ENCODE measurements around the gene GTF2IRD1. TPM values are rescaled to one million over a fixed set of nuclear protein-coding genes. Genes with fewer than 3 reads are reported as not detected.
"Not testable (repeated sequence)": the region's sequence is repeated elsewhere in the genome, so short reads cannot be mapped to it uniquely, and the experiment has no call there.

The GTF2IRD1 gene
- total and polyA plus RNA-seq, 5 donors = 10.6 to 29.9 (median 20.6) TPM

DNA sequence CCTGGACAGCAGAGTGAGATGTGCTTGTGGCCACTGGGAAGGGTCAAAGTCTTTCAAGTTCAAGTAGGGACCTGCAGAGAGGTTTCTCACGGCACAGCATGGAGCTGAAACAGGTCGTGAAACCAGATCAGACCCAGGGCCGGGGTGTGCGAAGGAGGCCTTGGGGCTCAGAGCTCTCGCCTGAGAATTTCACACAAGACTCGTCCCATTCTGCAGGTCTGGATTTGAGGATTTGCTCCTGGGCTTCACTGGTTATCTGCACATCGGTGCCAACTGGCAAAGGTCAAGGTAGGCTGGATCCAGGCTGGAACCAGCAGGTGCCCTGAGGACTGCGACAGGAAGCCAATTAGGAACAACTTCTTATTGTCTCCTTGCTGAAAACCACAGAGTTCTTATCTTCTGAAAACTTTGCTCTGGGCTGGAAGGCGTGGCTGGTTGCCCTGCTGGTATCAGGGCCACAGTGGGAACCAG is 179.8 kb downstream of the GTF2IRD1 start:
- WGBS = 89% methylated on average over 9 of the region's 9 CpGs
- Histone ChIP-seq H3K4me3 (ENCODE audit: low read length) (no peak overlapping the region), H3K9me3 (ENCODE audit: control insufficient read depth, low read length) (no peaks in the 10 kb centered on the region), H3K4me1 (ENCODE audit: control insufficient read depth, insufficient read depth, low read length) (peaks cover 2% of the 10 kb centered on the region), H3K27ac (ENCODE audit: low read length) (no peak overlapping the region), H3K27me3 (ENCODE audit: control insufficient read depth, insufficient read depth) (no peaks in the 10 kb centered on the region)
- DNase-seq = peak in 1 of 3 donors; percentile 21
- ATAC-seq = no peak
- intact Hi-C loops (cut with DNase I) = no loop called here

DNA sequence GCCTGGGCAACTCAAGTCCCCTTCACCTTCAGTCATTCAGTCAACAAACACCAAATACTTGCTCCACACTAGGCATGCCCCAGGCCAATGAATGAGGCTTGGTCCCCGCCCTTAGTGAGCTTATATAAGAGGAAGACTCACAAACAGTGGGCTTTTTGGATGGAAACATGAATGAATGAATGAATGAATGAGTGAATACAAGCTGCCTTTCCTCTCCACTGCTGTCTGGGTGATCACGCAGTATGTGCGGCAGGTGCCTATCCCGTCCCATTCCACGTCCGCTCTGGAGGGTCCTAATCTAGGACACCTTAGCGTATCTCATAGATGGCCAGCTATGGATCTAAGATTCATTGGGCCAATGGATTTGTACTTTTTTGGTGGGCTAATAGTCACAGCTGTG is 184.0 kb downstream of the GTF2IRD1 start:
- 96% methylated on average over 7 of the region's 7 CpGs for WGBS
- no peaks in the 10 kb centered on the region for H3K27me3 ChIP-seq (ENCODE audit: control insufficient read depth, insufficient read depth)
- H3K9me3 ChIP-seq (ENCODE audit: control insufficient read depth, low read length) = no peaks in the 10 kb centered on the region
- intact Hi-C loops (cut with DNase I) = no loop called here
- no peak overlapping the region for H3K4me3 ChIP-seq (ENCODE audit: low read length)
- DNase-seq = peak in 1 of 3 donors; percentile 4
- H3K27ac ChIP-seq (ENCODE audit: low read length) = no peak overlapping the region
- peak in 1 of 2 donors; percentile 32 for ATAC-seq
- H3K4me1 ChIP-seq (ENCODE audit: control insufficient read depth, insufficient read depth, low read length) = peaks cover 2% of the 10 kb centered on the region

DNA sequence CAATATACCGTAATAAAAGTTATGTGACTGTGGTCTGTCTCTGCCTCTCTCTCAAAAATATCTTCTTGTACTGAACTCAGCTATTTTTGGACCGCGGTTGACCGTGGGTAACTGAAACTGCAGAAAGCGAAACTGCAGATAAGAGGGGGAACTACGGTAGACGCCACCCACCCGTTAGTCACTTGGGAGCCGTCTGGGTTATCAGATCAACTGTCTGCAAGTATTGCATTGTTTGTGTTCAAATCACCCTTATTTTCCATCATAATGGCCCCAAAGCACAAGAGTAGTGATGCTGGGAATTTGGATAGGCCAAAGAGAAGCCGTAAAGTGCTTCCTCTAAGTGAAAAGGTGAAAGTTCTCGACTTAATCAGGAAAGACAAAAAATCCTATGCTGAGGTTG is 196.3 kb downstream of the GTF2IRD1 start:
- Histone ChIP-seq H3K4me3 (ENCODE audit: low read length) (peak overlapping the region; percentile 48), H3K27ac (ENCODE audit: low read length) (peak overlapping the region; percentile 47)
- ATAC-seq = peak; percentile 78 to 92
- peak; percentile 41 to 75 (median 66) for DNase-seq
- H3K4me1 ChIP-seq (ENCODE audit: control insufficient read depth, insufficient read depth, low read length); H3K9me3 ChIP-seq (ENCODE audit: control insufficient read depth, low read length); H3K27me3 ChIP-seq (ENCODE audit: control insufficient read depth, insufficient read depth): not testable (repeated sequence)
- intact Hi-C loops (cut with DNase I) = loop anchor here in 2 of 4 donors (10.0 kb wide), 2 partner anchors 195 to 235 kb away; partner anchors contain the start of gene GTF2IRD1 (in 1 of the 2)
- WGBS = 2% methylated on average over 10 of the region's 11 CpGs

DNA sequence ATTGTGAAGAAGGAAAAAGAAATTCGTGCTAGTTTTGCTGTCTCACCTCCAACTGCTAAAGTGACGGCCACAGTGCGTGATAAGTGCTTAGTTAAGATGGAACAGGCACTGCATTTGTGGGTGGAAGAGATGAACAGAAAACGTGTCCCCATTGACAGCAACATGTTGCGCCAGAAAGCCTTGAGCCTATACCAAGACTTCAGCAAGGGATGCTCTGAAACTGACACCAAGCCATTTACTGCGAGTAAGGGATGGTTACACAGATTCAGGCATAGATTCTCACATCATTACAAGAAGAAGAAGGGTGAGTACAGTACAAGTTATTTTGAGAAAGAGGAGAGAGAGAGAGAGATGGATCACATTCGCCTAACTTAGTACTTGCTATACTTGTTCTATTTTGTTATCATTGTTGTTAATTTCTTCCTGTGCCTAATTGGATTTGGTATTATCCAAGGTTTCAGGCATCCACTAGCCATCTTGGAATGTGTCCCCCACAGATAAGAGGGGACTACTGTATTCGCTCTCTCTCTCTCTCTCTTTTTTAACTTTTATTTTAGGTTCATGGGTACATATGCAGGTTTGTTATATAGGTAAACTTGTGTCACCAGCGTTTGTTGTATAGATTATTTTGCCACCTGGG is 196.9 kb downstream of the GTF2IRD1 start:
- ATAC-seq = peak in 1 of 2 donors; percentile 30
- 36% methylated on average over 8 of the region's 9 CpGs for WGBS
- DNase-seq = peak in 1 of 3 donors; percentile 1
- H3K9me3 ChIP-seq (ENCODE audit: control insufficient read depth, low read length); H3K4me1 ChIP-seq (ENCODE audit: control insufficient read depth, insufficient read depth, low read length); H3K27ac ChIP-seq (ENCODE audit: low read length); H3K4me3 ChIP-seq (ENCODE audit: low read length); H3K27me3 ChIP-seq (ENCODE audit: control insufficient read depth, insufficient read depth): not testable (repeated sequence)
- intact Hi-C loops (cut with DNase I) = loop anchor here in 2 of 4 donors (10.0 kb wide), 2 partner anchors 196 to 236 kb away; partner anchors contain the start of gene GTF2IRD1 (in 1 of the 2)

DNA sequence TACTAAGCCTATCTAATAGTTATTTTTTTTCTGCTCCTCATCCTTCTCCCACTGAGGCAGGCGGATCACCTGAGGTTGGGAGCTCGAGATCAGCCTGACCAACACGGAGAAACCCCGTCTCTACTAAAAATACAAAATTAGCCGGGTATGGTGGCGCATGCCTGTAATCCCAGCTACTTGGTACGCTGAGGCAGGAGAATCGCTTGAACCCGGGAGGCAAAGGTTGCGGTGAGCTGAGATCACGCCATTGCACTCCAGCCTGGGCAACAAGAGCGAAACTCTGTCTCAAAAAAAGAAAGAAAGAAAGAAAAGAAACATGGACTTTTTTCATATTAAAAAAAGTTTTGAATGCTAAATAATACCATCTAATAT is 197.4 kb downstream of the GTF2IRD1 start:
- DNase-seq = peak in 1 of 3 donors; percentile 14
- not testable (repeated sequence) for ATAC-seq; H3K27me3 ChIP-seq (ENCODE audit: control insufficient read depth, insufficient read depth); H3K27ac ChIP-seq (ENCODE audit: low read length); H3K4me3 ChIP-seq (ENCODE audit: low read length); H3K9me3 ChIP-seq (ENCODE audit: control insufficient read depth, low read length); H3K4me1 ChIP-seq (ENCODE audit: control insufficient read depth, insufficient read depth, low read length)
- 93% methylated on average over 12 of the region's 12 CpGs for whole genome bisulfite sequencing
- intact Hi-C loops (cut with DNase I) = loop anchor here in 2 of 4 donors (10.0 kb wide), 2 partner anchors 196 to 236 kb away; partner anchors contain the start of gene GTF2IRD1 (in 1 of the 2)

Other genes with a start within 250 kb of the GTF2IRD1 start
- gene LAT2, start 243.9 kb upstream of the GTF2IRD1 start, total RNA-seq = 1 to 10 TPM; 2.4 to 5.1 (median 3.8) TPM
- 2.1 TPM for gene LAT2, start 243.9 kb upstream of the GTF2IRD1 start, polyA plus RNA-seq
- 10 to 100 TPM in 1 of 4 donors, 1 to 10 TPM in 3; 8.9 to 11.5 (median 9.1) TPM for gene RFC2, start 199.5 kb upstream of the GTF2IRD1 start, total RNA-seq
- gene RFC2, start 199.5 kb upstream of the GTF2IRD1 start, polyA plus RNA-seq = 9.4 TPM
- 1 to 10 TPM; 7.2 to 9.4 (median 8.9) TPM for gene CLIP2, start 164.5 kb upstream of the GTF2IRD1 start, total RNA-seq
- 6.3 TPM for gene CLIP2, start 164.5 kb upstream of the GTF2IRD1 start, polyA plus RNA-seq
- 100 to 1,000 TPM; 137 to 162 (median 142) TPM for gene GTF2I, start 203.8 kb downstream of the GTF2IRD1 start, total RNA-seq
- 34.9 TPM for gene GTF2I, start 203.8 kb downstream of the GTF2IRD1 start, polyA plus RNA-seq